HepG2 (cell line): ENCODE measurements around the gene MPV17L2. TPM values are rescaled to one million over a fixed set of nuclear protein-coding genes. Genes with fewer than 3 reads are reported as not detected.

ENCODE experiments used
- ATAC-seq: fragments of 200-7000 bp; cut with Tn5 transposase; 3 replicates; pipeline ENCODE4 v1.9.1; 2020; ENCODE audit warnings: mild to moderate bottlenecking, moderate library complexity
- BruUV-seq: library from RNA; stranded (reverse); fragments of 400-500 nt; replicated peaks from 2 replicates; lab custom pipeline; 2021; lab: Mats Ljungman, UMichigan
- CTCF ChIA-PET: fragments of 300-600 bp; formaldehyde crosslinking; extraction: SDS; loops from one replicate; lab custom pipeline; 2021; ENCODE audit warnings: low total read pairs, inconsistent platforms, low intra/inter-chr PET ratio; lab: Yijun Ruan, JAX
- POLR2A ChIA-PET: fragments of 350-600 bp; sonication (Branson Sonifier 250); formaldehyde crosslinking; loops from one replicate; lab custom pipeline; 2020; ENCODE audit warnings: antibody characterized with exemption, inconsistent platforms; lab: Yijun Ruan, JAX
- DNase-seq: peaks from one replicate; pipeline ENCODE4 v3.0.0-alpha.2; 2015; ENCODE audit warnings: low spot score
- FAIRE-seq: peaks from 3 replicates; lab custom pipeline; 2011; peaks lifted over from hg19 to GRCh38; lab: Jason Lieb, UNC
- H2AFZ ChIP-seq: one replicate; pipeline ENCODE4 v1.6.1; 2011; ENCODE audit warnings: low read length, inconsistent platforms
- H3K27ac ChIP-seq: fragments of 300-600 bp; 3 replicates; pipeline ENCODE4 v1.8.0; 2011; ENCODE audit warnings: mixed run types, mild to moderate bottlenecking, mixed read lengths, low read length, inconsistent platforms; ENCODE audit not compliant: insufficient read depth; ENCODE audit errors: extremely low read length
- H3K27me3 ChIP-seq, 2 experiments: fragments of 200-600 bp in 1 of 2; 2 replicates in 1 of 2; 3 replicates in 1 of 2; pipeline versions ENCODE4 v1.6.0 to v1.8.0; 2011; ENCODE audit warnings: low read length in 2 of 2, mild to moderate bottlenecking in 2 of 2, moderate library complexity in 2 of 2, inconsistent platforms in 1 of 2; ENCODE audit not compliant: insufficient read depth in 2 of 2, control insufficient read depth in 1 of 2
- H3K36me3 ChIP-seq, 2 experiments: fragments of 200-600 bp in 1 of 2; replicated peaks in 1 of 2; 2 replicates in 1 of 2; 3 replicates in 1 of 2; pipeline versions ENCODE4 v1.5.1 to v1.8.0; 2011; ENCODE audit warnings: low read length in 2 of 2, inconsistent platforms in 1 of 2; ENCODE audit not compliant: insufficient read depth in 2 of 2, control insufficient read depth in 1 of 2
- H3K4me1 ChIP-seq: 2 replicates; pipeline ENCODE4 v1.5.1; 2012; ENCODE audit warnings: low read length, inconsistent platforms; ENCODE audit not compliant: insufficient read depth
- H3K4me2 ChIP-seq: 2 replicates; pipeline ENCODE4 v1.6.0; 2011; ENCODE audit warnings: low read depth, low read length, inconsistent platforms
- H3K4me3 ChIP-seq, 3 experiments: fragments of 200-600 bp in 1 of 3; sonication (generic), shearing (Covaris generic) in 1 of 3; replicated peaks in 1 of 3; 2 replicates each; pipeline ENCODE4 v1.5.1; 2011 to 2016; ENCODE audit warnings: low read length in 3 of 3, inconsistent platforms in 2 of 3, low read depth in 2 of 3, mild to moderate bottlenecking in 2 of 3, control low read depth in 1 of 3, mixed read lengths in 1 of 3; ENCODE audit not compliant: insufficient read depth in 1 of 3
- H3K79me2 ChIP-seq: one replicate; pipeline ENCODE4 v1.6.1; 2011; ENCODE audit warnings: low read length, inconsistent platforms; ENCODE audit not compliant: insufficient read depth
- H3K9ac ChIP-seq: 2 replicates; pipeline ENCODE4 v1.6.0; 2011; ENCODE audit warnings: mild to moderate bottlenecking, low read depth, low read length, inconsistent platforms; ENCODE audit not compliant: insufficient read depth
- H3K9me3 ChIP-seq: 2 replicates; pipeline ENCODE4 v1.5.1; 2012; ENCODE audit warnings: mild to moderate bottlenecking, low read length
- H4K20me1 ChIP-seq: 2 replicates; pipeline ENCODE4 v1.6.0; 2011; ENCODE audit warnings: inconsistent platforms, mild to moderate bottlenecking, low read length, moderate library complexity; ENCODE audit not compliant: insufficient read depth
- CERS6 ChIP-seq: sonication (generic); formaldehyde crosslinking; IDR thresholded peaks from 2 replicates; pipeline ENCODE4 v1.5.0; 2020; ENCODE audit warnings: missing genetic modification reagents
- FOXA3 ChIP-seq: IDR thresholded peaks from 2 replicates; pipeline ENCODE4 v1.6.1; 2016; ENCODE audit warnings: missing genetic modification reagents, missing compliant biosample characterization
- KLF12 ChIP-seq: sonication (generic); formaldehyde crosslinking; IDR thresholded peaks from 2 replicates; pipeline ENCODE4 v1.4.0; 2020; ENCODE audit warnings: missing genetic modification reagents, borderline replicate concordance
- SPEN ChIP-seq: sonication (generic); formaldehyde crosslinking; IDR thresholded peaks from 2 replicates; pipeline ENCODE4 v1.5.1; 2020; ENCODE audit warnings: low read depth, mild to moderate bottlenecking, missing genetic modification reagents
- ZBTB33 ChIP-seq: sonication (generic); formaldehyde crosslinking; IDR thresholded peaks from 2 replicates; pipeline ENCODE4 v1.4.0; 2020; ENCODE audit warnings: missing genetic modification reagents
- ZBTB7A ChIP-seq: sonication (generic); formaldehyde crosslinking; IDR thresholded peaks from 2 replicates; pipeline ENCODE4 v1.8.0; 2022; ENCODE audit warnings: mild to moderate bottlenecking, missing genetic modification reagents
- ZNF24 ChIP-seq: fragments of 450-650 bp; IDR thresholded peaks from 2 replicates; pipeline ENCODE4 v1.6.1; 2017; ENCODE audit warnings: antibody characterized with exemption, mild to moderate bottlenecking
- WGBS: methylation state at CpG from one replicate; pipeline ENCODE4 v1.1.6; 2017; ENCODE audit warnings: low lambda C conversion rate; 5-methylcytosine and 5-hydroxymethylcytosine counted together
- in situ Hi-C: cut with HindIII; loops from 2 replicates; pipeline ENCODE4 v1.10.0; 2017; ENCODE audit warnings: low pct_unique_long_range_greater_than_20kb; ENCODE audit not compliant: extremely low pct_ligation_motif_present
- intact Hi-C: fragments of 100-400 bp; cut with micrococcal nuclease; formaldehyde crosslinking; loops from one replicate; pipeline ENCODE4 v1.10.0; 2022; ENCODE audit not compliant: unreplicated experiment
- polyA plus RNA-seq, 8 experiments: library from polyadenylated mRNA; depleted of rRNA in 3 of 8; stranded (reverse) in 7 of 8; unstranded in 1 of 8; fragments of >200 nt; fragmentation: Illumina TruSeq in 4 of 8; extraction: Trizol in 4 of 8; gene quantifications; 2 replicates each; pipeline versions ENCODE4 v1.2.1 to v1.2.3, GENCODE V29; 2011 to 2016; ENCODE audit warnings: low read depth in 4 of 8, missing spikeins in 1 of 8, mixed read lengths in 1 of 8; ENCODE audit not compliant: insufficient read depth in 1 of 8
- total RNA-seq, 5 experiments: library from RNA; depleted of rRNA; stranded (reverse); fragments of >200 nt; fragmentation: Illumina TruSeq; extraction: Trizol; gene quantifications; 2 replicates each; pipeline ENCODE4 v1.2.3, GENCODE V29; 2016; ENCODE audit warnings: low read depth in 1 of 5

Gene MPV17L2
- total and polyA plus RNA-seq, 2 of the 13 experiments (the other 11 are each of a cell fraction or from before 2014, with no cell fraction given) = 13.6 to 16.7 TPM

GRCh38 chr19:18211683-18212082, 18.7 kb downstream of the MPV17L2 start:
- 65% methylated on average over 6 of the region's 14 CpGs for WGBS
- Histone ChIP-seq H3K9ac (no peak overlapping the region), H3K9me3 (no peaks in the 10 kb centered on the region), H3K4me3 (no peak overlapping the region), H4K20me1 (no peaks in the 10 kb centered on the region)
- intact Hi-C loops (no loop called here), in situ Hi-C loops (no loop called here)
- no peak for FAIRE-seq
- TF ChIP-seq ZBTB33 (CRISPR knock-in tag) = peak; percentile 52; the same call in 1 of the 2 replicates
- no peak for TF ChIP-seq KLF12 (CRISPR knock-in tag)
- TF ChIP-seq, all 625 proteins: peak for 1
- Histone ChIP-seq H3K27ac (no peak overlapping the region), H3K4me2 (no peak overlapping the region), H3K36me3 (no peaks in the 10 kb centered on the region), H3K27me3 (peaks cover 0 to 8% of the 10 kb centered on the region in 2 experiments; a peak in 2 of 5 replicates), H2AFZ (no peak overlapping the region), H3K79me2 (no peaks in the 10 kb centered on the region), H3K4me1 (no peaks in the 10 kb centered on the region)
- BruUV-seq = no TSS peak
- ChIA-PET CTCF (no interaction called here), POLR2A (no interaction called here)
- DNase-seq (no peak), ATAC-seq (no peak; the same call in 2 of the 3 replicates)

DNA sequence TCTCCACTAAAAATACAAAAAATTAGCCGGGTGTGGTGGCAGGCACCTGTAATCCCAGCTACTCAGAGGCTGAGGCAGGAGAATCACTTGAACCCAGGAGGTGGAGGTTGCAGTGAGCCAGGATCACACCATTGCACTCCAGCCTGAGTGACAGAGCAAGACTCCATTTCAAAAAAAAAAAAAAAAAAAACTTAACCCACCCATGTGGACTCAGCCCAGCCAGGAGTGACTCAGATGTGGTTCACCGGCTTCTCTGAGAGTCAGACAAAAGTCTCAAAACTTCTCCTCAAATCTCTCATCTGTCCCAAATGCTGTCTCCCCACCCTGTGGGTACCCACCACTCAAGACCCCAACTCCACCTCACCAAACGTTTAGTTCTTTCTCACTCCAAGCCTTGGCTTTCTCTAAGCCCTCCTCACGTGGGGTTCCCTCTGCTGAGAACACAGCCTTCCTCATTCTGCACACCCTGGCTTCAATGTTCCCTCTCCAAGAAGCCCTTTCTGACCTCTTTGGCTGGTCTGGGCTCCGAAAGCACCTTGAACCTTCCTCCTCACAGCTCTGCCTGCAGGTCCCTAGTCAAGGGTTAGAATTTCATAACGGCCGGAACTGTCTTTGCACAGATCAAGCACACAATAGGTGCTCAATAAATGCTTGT, 21.9 kb downstream of the MPV17L2 start:
- no peak for DNase-seq
- Histone ChIP-seq H2AFZ (no peak overlapping the region), H3K4me1 (no peaks in the 10 kb centered on the region), H3K9ac (no peak overlapping the region), H3K27me3 (peaks cover 2 to 14% of the 10 kb centered on the region in 2 experiments; a peak in 3 of 5 replicates)
- CTCF ChIA-PET = no interaction called here
- POLR2A ChIA-PET = no interaction called here
- in situ Hi-C loops = no loop called here
- 14% methylated on average over 7 of the region's 7 CpGs for WGBS
- TF ChIP-seq ZNF24 (no peak), CERS6 (CRISPR knock-in tag) (no peak), FOXA3 (CRISPR knock-in tag) (no peak), ZBTB7A (CRISPR knock-in tag) (no peak), SPEN (no peak)
- TF ChIP-seq, all 625 proteins: peak for 0
- intact Hi-C loops = no loop called here
- no peak overlapping the region for H3K27ac ChIP-seq
- H3K79me2 ChIP-seq = no peaks in the 10 kb centered on the region
- no peaks in the 10 kb centered on the region for H3K36me3 ChIP-seq
- H3K9me3 ChIP-seq = no peaks in the 10 kb centered on the region
- FAIRE-seq (no peak), ATAC-seq (no peak)
- H3K4me2 ChIP-seq = no peak overlapping the region
- no peaks in the 10 kb centered on the region for H4K20me1 ChIP-seq
- no peak overlapping the region for H3K4me3 ChIP-seq
- BruUV-seq = no TSS peak
